ENCODE results near the gene CTCFL.

The CTCFL gene

DNA sequence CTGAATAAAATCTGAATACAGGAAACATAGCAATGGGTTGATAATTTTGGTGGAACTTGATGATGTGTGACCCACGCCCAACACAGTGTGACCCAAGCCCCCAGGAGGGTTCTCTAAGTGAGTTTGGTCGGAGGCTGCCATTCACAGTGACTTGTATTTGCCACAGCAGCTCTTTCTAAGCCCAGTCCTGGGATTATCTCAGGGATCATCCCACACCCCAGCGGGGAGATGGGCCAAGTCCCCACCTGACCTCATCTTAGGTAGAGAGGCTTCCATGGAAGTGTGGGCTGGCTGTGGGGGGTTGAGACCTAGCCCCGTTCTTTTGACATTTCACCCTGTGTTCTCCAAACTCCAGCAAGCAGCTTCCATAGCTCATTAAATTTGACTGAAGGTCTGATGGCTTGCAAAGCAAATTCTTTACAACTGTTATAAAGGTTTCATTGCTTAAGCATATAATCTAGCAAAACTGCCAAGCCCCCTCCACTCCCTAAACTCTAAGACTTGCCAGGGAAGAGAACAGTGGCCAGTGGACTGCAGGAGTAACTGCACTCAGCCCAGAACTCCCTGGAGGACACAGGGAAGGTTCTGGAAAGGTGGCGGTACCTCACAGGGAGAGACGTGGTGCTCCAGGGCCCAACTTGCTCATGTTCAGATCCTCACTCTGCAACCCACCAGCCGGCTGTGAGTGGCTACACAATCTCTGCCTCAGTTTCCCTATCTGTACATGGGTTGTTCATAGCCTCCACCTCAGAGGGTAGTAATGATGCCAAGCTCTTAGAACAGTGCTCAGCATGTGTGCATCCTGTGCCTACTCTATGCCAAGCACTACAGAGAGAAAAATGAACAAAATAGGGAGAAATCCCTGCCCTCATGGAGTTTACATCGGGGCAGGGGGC lies 35.0 kb upstream of the CTCFL start:
- DNase-seq, result no peak

DNA sequence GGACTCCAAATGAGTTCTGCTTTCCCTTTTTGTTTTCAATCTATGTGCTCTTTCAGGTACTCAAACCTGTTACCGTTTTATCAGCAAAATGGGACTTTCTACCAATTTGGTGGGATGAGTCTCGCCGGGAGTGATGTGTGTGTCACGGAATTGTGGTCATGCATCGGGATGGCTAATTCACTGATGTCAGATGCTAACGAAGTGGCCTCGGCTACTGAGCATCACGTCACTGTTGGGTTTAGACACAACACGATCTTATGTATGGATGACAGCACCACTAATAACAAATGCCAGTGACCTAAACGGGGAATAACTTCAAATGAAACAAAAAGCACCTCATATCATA lies 34.3 kb upstream of the CTCFL start:
- DNase-seq, result no peak

DNA sequence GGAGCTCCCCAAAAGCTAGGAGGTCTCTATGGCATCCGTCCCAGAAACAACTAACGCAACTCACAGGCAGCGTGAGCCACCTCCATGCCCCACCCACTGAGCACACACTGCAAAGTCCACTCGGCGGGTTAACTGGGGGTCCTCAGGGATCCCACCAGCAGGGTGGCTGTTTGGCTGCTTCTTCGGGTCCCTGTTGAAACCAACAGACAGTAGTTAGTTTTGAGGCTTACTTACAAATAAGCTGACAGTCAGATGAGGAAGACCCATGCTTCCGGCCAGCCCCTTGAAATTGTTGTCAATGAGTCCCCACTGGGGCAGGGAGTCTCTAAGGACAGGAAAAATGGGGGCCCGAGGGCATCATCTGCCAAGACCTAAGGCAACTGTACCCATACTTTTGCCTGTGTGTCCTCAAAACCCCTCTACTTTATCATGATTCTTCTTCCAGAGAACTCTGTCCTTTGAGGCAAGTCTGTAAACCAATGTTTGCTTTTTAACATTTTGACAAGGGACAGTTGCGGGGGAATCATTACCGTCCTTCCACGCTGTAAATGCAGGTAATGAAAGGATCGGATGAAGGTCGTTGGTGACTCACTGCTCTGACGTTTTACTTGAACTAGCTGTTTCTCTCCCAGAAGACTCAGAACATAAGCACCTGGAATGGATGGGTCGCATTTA lies 33.8 kb upstream of the CTCFL start:
- no peak for DNase-seq

DNA sequence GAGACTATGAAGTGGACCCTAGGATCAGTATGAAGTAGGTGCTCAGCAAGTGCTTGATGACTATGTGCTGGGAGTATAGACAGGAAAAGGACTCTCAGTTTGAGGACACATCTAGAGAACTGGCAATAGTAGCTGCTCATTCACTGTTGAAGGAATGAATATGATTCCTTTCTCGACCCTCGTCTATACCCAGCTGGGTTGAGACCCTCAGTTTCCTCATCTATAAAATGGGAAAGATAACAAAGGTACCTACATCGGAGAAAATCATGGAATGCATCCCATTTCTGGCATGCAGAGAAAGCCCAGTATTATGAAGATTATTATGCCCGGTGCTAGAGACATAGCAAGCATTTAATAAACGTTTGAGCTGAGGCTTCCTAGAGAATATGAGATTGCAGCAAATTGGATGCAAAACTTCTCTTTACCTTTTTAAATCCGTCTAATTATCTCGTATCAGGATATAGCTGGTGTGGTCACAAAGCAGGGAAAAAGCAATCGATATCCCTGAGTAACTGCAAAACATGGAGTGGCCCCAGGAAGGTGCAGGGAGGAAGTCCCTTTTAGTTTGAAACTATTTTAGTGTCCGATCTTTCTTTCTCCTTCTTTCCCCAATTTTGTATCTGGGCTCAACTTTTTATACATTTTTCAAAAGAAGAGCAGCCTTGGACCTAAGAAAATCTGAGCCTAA lies 33.1 kb upstream of the CTCFL start:
- DNase-seq, result no peak

DNA sequence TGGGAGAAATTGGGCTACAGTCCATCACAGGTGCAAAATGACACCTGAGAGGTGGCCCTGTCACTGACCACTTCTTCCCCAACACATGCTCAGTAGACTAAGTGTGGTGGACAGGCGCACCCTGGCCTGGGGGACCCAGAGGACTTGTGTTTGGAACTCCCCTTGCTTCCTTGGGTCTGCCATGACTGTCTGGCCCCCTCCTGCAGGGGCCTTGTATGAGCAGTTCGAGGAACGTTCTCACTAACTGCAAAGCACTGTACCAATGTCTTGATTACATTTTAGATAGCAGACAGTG lies 32.0 kb upstream of the CTCFL start:
- DNase-seq, result no peak

DNA sequence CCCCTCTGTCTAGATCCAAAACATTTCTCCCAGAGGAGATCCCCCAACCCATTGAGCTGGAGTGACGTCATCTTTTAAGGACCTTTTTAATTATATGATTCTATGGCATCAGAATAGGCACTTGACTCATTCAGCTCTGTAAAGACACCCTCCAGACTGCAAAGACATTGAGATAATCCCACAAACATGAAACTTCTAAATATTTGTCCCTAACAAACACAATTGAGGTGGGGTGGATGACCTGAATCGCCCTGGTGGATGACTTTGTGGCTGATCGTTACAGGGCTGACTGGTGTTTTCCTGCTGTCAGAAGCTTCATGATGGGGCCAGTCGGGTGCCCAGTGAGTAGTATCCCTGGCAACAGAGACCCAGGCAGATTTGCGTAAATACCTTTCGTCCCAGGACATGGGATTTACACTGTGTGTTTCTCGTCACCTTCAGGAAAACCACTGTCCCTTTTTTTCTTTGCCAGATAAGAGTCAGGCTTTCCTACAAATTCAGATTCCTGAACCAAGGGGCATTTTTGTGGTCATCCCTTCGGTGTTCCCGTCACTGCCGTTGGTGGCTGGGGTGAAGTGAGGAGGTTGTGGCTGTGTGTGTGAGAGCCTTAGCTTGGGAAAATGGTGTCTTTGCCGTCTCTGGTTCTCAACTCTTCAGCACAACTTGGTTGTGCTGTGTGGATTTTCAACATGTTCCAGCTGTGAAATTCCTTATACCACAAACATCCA lies 30.7 kb upstream of the CTCFL start:
- DNase-seq, result no peak

DNA sequence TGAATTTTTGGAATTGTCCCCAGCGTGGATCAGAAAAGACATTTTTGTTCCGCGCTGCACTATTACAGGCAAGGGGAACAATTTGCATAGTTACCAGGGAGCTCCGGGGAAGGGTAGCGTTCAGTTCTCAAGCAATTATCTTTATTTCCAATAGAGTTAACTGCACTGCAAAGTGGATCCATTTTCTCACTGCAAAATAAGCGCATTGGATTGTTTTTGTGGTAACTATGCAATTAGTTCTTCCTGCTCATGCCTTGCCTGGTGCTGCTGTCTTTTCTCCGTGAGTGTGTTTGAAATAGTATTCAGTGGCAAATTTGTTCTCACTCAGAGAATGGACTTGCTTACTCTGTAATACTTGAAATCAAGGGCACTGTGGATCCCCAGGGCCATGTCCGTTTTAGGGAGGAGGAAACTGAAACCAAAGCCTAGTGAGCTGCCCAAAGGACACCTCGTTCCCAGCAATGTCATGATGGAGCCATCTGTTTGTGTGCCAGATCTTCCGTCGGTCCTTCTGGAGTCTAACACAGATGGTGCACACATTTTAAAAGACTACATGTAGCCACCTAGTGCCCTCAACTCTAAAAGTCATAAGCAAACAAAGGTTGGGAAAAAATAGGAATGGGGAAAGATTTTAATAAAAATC lies 28.6 kb upstream of the CTCFL start:
- no peak for DNase-seq

DNA sequence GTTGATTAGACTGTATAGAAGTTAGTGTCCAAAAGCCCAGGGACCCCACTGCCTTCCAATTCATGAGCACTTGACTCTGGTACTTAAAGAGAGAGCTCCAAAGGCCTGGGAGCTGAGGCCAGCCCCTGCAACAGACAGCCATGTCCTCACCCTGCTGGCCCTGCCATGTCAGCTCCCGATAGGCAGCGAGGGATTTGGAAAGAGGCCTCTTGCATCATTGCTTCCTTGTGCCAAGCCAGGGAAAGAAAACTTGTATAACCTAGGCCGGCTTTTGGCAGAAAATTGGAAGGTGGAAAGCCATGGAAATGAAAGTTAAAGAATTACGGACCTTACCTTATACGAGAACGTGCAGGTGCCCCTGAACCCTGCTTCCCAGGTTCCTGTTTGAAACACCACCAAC lies 27.5 kb upstream of the CTCFL start:
- no peak for DNase-seq

DNA sequence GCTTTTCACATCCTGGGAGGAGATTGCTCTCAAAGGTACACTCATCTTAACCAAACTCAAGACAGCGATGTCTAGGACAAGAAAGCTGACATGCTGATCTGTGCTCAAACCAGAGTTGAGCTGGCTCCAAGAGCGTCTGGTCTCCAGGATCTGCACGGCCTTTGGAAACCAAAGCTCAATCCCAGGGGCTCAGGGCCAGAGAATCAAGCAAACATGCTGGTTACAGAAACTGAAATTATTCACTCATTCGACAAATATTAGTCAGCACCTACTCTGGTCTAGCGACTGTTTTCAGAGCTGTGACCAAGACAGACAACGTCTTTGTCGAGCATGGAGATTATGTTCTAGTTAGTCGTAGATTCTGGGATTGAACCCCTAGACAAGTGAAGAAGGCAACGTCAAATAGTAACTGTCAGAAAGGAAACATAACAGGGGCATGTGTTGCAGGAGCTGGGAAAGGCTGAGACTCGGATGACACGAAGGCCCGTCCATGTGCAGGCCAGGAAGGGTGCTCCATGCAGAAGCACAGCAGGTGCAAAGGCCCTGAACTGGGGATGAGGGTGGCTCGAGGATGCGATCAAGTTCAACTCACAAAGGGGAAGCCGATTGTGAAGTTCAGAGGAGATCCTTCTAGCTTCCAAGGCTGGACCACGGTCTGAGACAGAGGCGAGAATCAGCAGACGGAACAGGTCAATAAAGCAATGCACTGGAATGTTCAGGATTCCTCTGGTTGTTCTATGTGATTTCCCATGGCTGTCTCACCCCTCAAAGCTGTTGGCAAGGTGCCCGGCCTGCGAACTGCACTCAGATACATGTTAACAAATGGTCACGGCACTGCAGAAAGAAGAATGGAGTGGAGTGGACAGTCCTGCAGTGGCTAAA lies 23.5 kb upstream of the CTCFL start:
- no peak for DNase-seq

DNA sequence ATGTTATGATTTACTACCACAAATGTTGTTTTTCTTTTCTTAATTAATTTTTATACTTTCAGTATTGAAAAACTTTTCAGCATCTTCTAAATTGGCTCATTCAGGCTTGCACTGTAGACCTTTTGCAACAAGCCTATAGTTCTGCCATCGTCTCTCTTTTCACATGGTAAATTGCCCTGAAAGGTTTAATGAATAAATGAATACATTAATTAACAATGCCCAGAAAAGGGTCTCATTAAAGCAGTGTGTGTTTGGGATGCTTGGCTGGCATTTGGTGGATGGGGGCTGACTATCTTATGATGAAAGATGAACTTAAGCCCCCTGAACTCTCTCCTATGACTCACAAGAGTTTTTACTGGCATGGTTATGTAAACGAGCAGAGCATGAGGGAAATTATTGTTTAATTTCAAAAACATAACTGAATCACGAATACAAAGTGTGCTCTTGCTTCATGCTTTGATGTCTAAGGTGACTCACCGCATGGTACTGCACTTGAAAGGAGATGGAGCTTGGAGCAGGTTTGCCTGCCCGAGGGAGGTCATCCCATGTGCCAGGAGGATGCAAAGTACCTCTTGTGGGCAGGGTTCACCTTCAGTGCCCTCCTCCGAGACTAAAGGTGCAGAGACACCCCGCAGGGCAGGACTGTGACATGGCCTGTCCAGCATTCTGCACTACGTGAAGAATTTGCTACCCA lies 22.2 kb upstream of the CTCFL start:
- DNase-seq, result no peak

DNA sequence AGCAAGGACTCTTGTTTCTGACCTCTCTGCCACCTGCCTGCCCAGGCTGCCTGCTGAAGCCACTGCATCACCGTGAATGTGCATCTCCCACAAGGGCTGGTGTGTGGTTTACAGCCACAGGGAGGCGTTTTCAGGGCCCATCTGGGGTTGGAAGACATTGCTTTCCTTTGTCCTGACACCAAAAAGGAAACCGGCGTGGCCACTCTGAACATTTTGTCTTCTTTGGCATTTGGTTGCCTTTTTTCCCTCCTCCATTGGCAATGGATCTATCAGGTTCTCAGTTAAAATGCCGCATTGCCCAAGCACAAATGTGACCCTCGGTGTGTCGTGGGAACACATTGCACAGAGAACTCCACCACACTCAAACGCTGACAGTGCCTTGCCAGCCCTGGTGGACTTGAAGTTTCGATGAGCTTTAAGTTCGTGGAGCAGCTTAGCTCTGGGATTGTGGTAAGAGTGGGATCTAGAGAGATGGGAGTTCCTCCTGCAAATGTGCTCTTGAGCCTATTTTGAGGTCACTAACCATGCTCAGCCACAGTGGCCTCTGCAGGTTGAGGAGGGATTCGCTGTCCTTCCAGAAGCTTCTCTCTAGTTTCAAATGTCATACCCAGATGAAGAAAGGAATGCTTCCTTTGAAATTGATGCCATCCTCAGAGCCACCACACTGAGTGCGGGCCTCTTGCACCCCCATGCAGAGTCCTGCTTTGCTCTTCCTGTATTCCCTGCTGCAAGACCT lies 21.2 kb upstream of the CTCFL start:
- DNase-seq, result no peak

DNA sequence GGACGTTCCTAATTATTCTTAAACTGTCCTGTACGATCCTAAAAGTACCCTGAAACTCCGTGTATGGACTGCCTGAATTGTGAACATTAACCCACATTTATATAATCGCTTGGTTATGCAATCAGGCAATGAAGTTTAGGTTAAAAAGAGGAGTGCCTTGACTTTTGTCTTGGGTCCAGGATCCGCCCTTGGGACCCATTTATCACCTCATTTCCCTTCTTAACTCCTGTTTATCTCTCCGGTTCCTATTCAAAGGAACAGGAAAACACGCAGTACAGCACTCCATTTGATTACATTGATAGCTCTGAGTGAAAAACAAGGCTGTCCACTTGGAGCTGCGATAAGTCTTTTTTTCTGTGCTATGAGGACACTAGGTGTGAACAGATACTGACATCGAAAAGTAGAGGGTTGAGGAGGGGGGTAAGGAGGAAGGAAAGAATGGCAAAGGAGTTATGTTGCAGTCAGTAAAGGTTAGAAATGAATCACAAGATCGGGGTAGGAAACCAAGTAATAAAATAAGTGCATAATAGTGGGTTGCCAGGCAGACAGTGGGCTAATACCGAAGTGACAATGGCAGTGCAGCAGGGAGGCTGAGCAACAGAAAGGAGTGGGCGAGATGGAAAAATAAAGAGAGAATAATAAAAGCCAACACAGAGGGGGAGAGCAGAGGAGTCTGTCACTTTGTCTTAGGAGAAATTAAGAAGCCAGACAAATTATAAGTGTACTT lies 20.1 kb upstream of the CTCFL start:
- DNase-seq, result no peak

DNA sequence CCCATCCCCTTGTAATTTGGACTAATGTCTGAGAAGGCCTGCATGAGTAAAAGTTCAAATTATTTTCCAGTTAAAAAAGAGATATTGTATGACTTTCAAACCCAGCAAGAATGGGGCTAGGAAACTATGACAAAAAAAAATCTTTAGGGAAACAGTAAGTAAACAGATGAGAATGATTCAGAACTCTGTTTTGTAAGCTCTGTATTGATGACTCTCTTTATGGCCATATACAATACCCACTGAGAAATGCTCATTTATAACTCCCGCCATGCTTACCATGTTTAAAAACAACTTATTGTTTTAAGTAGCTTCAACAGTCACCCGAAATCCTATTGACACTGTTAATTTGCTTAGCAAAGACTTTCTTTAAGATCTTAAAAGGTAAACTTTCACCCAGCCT lies 18.8 kb upstream of the CTCFL start:
- DNase-seq, result no peak

DNA sequence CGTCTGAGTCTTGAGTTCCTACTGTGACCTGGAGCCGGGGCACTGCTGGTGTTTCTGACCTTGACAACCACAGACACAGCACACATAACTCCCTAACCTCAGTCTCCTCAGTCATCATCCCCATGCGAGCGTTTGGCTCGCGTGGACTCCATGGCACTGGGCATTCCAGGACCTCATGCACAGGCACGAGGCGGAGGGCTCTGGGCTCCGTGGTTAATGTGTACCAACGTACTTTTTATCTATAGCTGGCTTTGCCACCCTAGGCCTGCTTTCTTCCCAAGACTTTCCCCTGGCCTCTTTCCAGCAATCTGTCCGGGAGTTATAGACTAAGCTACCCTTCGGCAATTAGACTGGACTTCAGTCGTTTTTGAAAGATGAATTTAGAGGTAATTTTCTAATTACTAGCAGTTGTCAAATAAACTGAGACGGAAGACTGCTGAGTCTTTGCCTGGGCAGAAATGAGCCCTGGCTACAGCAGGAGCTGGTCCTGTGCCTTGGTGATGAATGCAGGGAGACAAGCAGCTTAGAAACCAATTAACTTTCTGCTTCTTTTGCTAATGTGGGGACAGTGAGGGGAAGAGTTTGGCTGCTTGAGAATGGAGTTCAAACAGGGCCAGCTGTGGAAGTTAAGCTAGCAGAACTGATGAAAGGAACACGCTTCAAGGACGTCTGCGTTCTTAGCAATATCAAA lies 16.1 kb upstream of the CTCFL start:
- DNase-seq, result no peak

DNA sequence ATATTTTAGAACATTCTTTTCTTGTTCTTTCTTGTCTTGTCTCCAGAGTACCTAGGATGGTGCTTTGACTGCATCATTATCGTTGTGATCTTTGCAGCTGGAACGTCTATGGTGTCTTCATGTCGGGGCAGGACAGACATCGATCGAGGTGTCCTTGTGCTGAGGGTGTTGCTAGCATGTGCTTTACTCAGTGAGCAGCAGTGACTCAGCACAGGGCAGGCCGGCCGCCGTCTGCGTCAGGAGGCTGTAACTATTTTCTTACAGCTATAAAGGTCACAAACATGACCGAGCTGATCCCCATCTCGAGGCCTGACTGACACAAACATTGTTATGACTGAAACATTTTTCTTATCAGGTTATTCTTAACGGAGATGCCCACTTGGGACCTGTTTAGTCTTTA lies 14.9 kb upstream of the CTCFL start:
- DNase-seq, result no peak

DNA sequence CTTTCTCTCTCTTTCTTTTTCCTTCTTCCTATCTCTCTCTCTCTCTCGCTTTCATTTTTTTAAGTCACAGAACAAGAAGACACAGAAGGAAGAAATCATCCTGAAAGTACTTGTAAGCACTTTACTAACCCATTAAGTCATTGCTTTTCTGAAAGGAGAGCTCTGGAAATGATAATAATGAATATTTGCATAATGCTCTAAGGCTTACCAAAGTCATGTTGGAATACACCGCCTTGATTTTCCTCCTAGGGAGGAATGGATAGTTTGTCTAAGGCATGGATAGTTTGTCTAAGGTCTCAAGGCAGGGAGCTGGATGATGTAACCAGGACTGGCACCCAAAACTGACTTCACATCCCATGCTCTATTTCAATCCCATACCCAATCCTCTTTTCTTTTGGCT lies 12.9 kb upstream of the CTCFL start:
- DNase-seq, result no peak

DNA sequence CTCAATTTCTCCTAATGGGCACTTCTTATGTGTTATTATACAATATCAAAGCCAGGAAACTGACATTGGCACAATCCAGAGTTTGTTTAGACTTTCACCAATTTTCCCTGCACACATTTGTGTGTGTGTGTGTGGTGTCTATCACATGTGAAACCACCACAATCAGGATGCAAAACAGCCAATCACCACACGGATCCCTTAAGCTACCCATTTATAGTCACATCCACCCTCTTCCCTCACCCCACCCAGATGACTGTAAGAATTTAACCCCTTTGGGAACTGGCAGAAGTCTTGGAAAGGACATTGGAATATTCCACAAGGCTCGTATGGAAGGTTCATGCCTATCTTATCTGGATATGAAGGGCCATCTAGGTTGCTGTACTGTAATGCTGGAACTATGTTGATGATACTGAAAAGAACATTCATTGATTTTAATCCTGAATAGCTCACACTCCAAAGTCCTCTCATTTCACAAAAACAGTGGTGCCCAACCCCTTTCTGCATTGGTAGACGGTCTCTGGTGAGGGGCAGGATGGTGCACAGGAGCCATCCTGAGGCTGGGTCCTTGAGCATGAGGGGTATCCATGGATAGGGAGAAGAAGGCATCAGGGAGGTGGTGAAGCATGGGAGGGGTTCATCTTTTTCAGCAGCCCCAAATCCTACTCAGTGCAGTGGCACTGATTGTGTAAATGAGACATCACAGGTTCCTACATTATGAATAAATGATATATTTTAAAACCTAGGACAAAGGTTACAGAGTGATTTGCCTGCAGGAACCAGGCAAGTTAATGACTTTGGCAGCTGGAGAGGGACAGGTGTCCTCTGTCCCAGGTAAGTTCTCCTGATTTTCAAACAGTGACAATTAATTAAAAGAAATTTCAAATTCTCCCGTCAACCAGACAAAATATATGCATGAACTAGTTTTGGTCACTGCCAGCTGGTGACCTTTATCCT lies 12.1 kb upstream of the CTCFL start:
- no peak for DNase-seq

All from inflammatory macrophage (primary cell).